Measurements from ENCODE around the gene RBM23. TPM values are rescaled to one million over a fixed set of nuclear protein-coding genes. Genes with fewer than 3 reads are reported as not detected.
A peak's percentile ranks its signal among the peaks of the same experiment; 100 is the strongest.

The RBM23 gene
- total and polyA plus RNA-seq, 9 of the 15 experiments (the other 6 are each of a cell fraction or from before 2014, with no cell fraction given), result 46.0 to 102 (median 58.5) TPM

- Histone ChIP-seq H3K4me1 (replicated peaks in 1 of 2; ENCODE audit: control insufficient read depth in 2 of 2, insufficient read depth in 2 of 2, low read length in 2 of 2) (peaks cover 29 to 43% of the 10 kb centered on the region in 2 experiments), H4K20me1 (replicated peaks; ENCODE audit: control insufficient read depth, insufficient read depth, low read length) (no peaks in the 10 kb centered on the region), H3K9ac (ENCODE audit: insufficient read depth in 1 of 2, low read depth in 2 of 2, low read length in 2 of 2) (peak overlapping the region; percentile 80 to 90), H3K4me2 (ENCODE audit: insufficient read depth, low read length) (peak overlapping the region; percentile 87), H2AFZ (ENCODE audit: low read depth, low read length) (peak overlapping the region; percentile 96; the same call in 1 of the 2 replicates), H3K79me2 (ENCODE audit: control insufficient read depth, insufficient read depth, low read length) (peaks cover 14% of the 10 kb centered on the region), H3K4me3 (peak overlapping the region; percentile 63), H3K27ac (ENCODE audit: extremely low read depth, low read depth, low read length) (peak overlapping the region; percentile 81), H3K36me3 (ENCODE audit: control insufficient read depth, insufficient read depth, low read length) (no peaks in the 10 kb centered on the region), H3K27me3 (ENCODE audit: control insufficient read depth in 2 of 2, insufficient read depth in 2 of 2, low read length in 2 of 2) (no peaks in the 10 kb centered on the region), H3K9me1 (ENCODE audit: control insufficient read depth, insufficient read depth, low read length) (peaks cover 3% of the 10 kb centered on the region), H3K9me3 (replicated peaks; ENCODE audit: control insufficient read depth, insufficient read depth, low read depth, low read length) (no peaks in the 10 kb centered on the region)
- in situ Hi-C loops (cut with MboI) (no loop called here), intact Hi-C loops (cut with micrococcal nuclease) (loop anchor here (1.0 kb wide), 1 partner anchor 17 kb away; the partner anchor contains the start of gene LRP10)
- POLR2A ChIA-PET, result interaction anchor here (0.7 to 1.5 kb wide), 5 partner anchors 12 to 393 kb away, joined by 3 to 7 read pairs (median 6); partner anchors contain the start of genes MRPL52 and RBM23
- CTCF ChIA-PET (ENCODE audit: low intra/inter-chr PET ratio), result no interaction called here
- ATAC-seq (no peak), DNase-seq (ENCODE audit: extremely low read depth in 1 of 4, low spot score in 3 of 4) (peak in 1 of 4 experiments; percentile 32), FAIRE-seq (peak; percentile 6)
- 20% methylated on average over 5 of the region's 5 CpGs for WGBS (ENCODE audit: insufficient coverage, low coverage, missing lambda C conversion rate)
- peak; percentile 81 for TF ChIP-seq EGR1 (conservative IDR thresholded peaks at IDR 0.05)
- no peak for TF ChIP-seq PKNOX1 (IDR thresholded peaks at IDR 0.05)
- peak; percentile 39; the same call in 1 of the 2 replicates for TF ChIP-seq TFAP4 (CRISPR knock-in tag; IDR thresholded peaks at IDR 0.05; ENCODE audit: borderline replicate concordance)
- BruUV-seq (replicated peaks), result no TSS peak
These were observed 31.0 kb downstream of the RBM23 start for GRCh38 chr14:22887990-22888378.

Measured in K562 (cell line).